Muscle layer of colon (tissue), 2 donors: ENCODE measurements around the gene SEPTIN5.

ENCODE experiments used
- H3K27ac ChIP-seq: one replicate; pipeline ENCODE4 v1.7.0; 2013; ENCODE audit warnings: low read depth, mild to moderate bottlenecking, low read length, moderate library complexity
- H3K27me3 ChIP-seq, 2 donors: one replicate each; pipeline ENCODE4 v1.7.0; 2013; ENCODE audit warnings: low read length in 2 of 2, mild to moderate bottlenecking in 2 of 2; ENCODE audit not compliant: insufficient read depth in 2 of 2, control insufficient read depth in 1 of 2
- H3K36me3 ChIP-seq: one replicate; pipeline ENCODE4 v1.7.0; 2013; ENCODE audit warnings: mild to moderate bottlenecking, low read length; ENCODE audit not compliant: insufficient read depth
- H3K4me1 ChIP-seq: one replicate; pipeline ENCODE4 v1.7.0; 2013; ENCODE audit warnings: mild to moderate bottlenecking, low read length; ENCODE audit not compliant: insufficient read depth
- H3K4me3 ChIP-seq, 2 donors: one replicate each; pipeline ENCODE4 v1.7.0; 2013; ENCODE audit warnings: low read length in 2 of 2, low read depth in 1 of 2, mild to moderate bottlenecking in 1 of 2, moderate library complexity in 1 of 2
- H3K9ac ChIP-seq: one replicate; pipeline ENCODE4 v1.7.0; 2013; ENCODE audit warnings: low read length
- H3K9me3 ChIP-seq: one replicate; pipeline ENCODE4 v1.7.0; 2013; ENCODE audit warnings: mild to moderate bottlenecking, low read length
- donor health status: abdominal sarcoma.
- donor health status: Adenocarcinoma of cecum.

The SEPTIN5 gene

GRCh38 chr22:19758896-19759426, 44.7 kb downstream of the SEPTIN5 start:
- Histone ChIP-seq H3K36me3 (no peaks in the 10 kb centered on the region), H3K27me3 (peaks cover 33 to 86% of the 10 kb centered on the region in 2 donors), H3K9ac (no peak overlapping the region), H3K9me3 (no peaks in the 10 kb centered on the region), H3K4me1 (no peaks in the 10 kb centered on the region), H3K27ac (no peak overlapping the region), H3K4me3 (no peak overlapping the region)

- Histone ChIP-seq H3K9me3 (no peaks in the 10 kb centered on the region), H3K27me3 (peaks cover 29 to 86% of the 10 kb centered on the region in 2 donors), H3K4me3 (no peak overlapping the region), H3K9ac (no peak overlapping the region), H3K27ac (no peak overlapping the region), H3K4me1 (no peaks in the 10 kb centered on the region), H3K36me3 (no peaks in the 10 kb centered on the region)
Observed at GRCh38 chr22:19759427-19760057, 45.2 kb downstream of the SEPTIN5 start.

- no peaks in the 10 kb centered on the region for H3K4me1 ChIP-seq
- H3K4me3 ChIP-seq = no peak within 1 kb of the TSS
- H3K27ac ChIP-seq = no peak within 1 kb of the TSS
- H3K9me3 ChIP-seq = no peaks in the 10 kb centered on the region
- H3K36me3 ChIP-seq = no peaks in the 10 kb centered on the region
- H3K27me3 ChIP-seq = peaks cover 28 to 86% of the 10 kb centered on the region in 2 donors
- no peak within 1 kb of the TSS for H3K9ac ChIP-seq
Observed at GRCh38 chr22:19760058-19760950, 46.0 kb downstream of the SEPTIN5 start, which contains the start of gene TBX1. Gene TBX1, plus strand, starts transcription at chr22:19760778. Its CDS starts 66 bp downstream, at chr22:19760844.

GRCh38 chr22:19760951-19761724, 46.8 kb downstream of the SEPTIN5 start:
- Histone ChIP-seq H3K9ac (no peak overlapping the region), H3K27me3 (peaks cover 25 to 83% of the 10 kb centered on the region in 2 donors), H3K4me3 (no peak overlapping the region), H3K36me3 (no peaks in the 10 kb centered on the region), H3K9me3 (no peaks in the 10 kb centered on the region), H3K4me1 (no peaks in the 10 kb centered on the region), H3K27ac (no peak overlapping the region)

GRCh38 chr22:19761725-19762567, 47.6 kb downstream of the SEPTIN5 start:
- Histone ChIP-seq H3K4me1 (no peaks in the 10 kb centered on the region), H3K9me3 (no peaks in the 10 kb centered on the region), H3K27ac (no peak overlapping the region), H3K4me3 (no peak overlapping the region), H3K27me3 (peaks cover 23 to 83% of the 10 kb centered on the region in 2 donors), H3K36me3 (no peaks in the 10 kb centered on the region), H3K9ac (no peak overlapping the region)

GRCh38 chr22:19762568-19763457, 48.5 kb downstream of the SEPTIN5 start:
- no peaks in the 10 kb centered on the region for H3K9me3 ChIP-seq
- no peak overlapping the region for H3K27ac ChIP-seq
- H3K4me1 ChIP-seq = no peaks in the 10 kb centered on the region
- H3K36me3 ChIP-seq = no peaks in the 10 kb centered on the region
- no peak overlapping the region for H3K4me3 ChIP-seq
- peaks cover 26 to 83% of the 10 kb centered on the region in 2 donors for H3K27me3 ChIP-seq
- H3K9ac ChIP-seq = no peak overlapping the region

- Histone ChIP-seq H3K27ac (no peak overlapping the region), H3K4me3 (no peak overlapping the region), H3K27me3 (peaks cover 34 to 84% of the 10 kb centered on the region in 2 donors), H3K36me3 (no peaks in the 10 kb centered on the region), H3K9me3 (no peaks in the 10 kb centered on the region), H3K9ac (no peak overlapping the region), H3K4me1 (no peaks in the 10 kb centered on the region)
Observed at GRCh38 chr22:19763458-19764298, 49.4 kb downstream of the SEPTIN5 start.

- Histone ChIP-seq H3K27me3 (peaks cover 34 to 84% of the 10 kb centered on the region in 2 donors), H3K4me1 (no peaks in the 10 kb centered on the region), H3K9me3 (no peaks in the 10 kb centered on the region), H3K36me3 (no peaks in the 10 kb centered on the region), H3K4me3 (no peak overlapping the region), H3K27ac (no peak overlapping the region), H3K9ac (no peak overlapping the region)
Observed at GRCh38 chr22:19764299-19764593, 49.9 kb downstream of the SEPTIN5 start.

GRCh38 chr22:19764636-19765476, 50.6 kb downstream of the SEPTIN5 start:
- Histone ChIP-seq H3K36me3 (no peaks in the 10 kb centered on the region), H3K4me1 (no peaks in the 10 kb centered on the region), H3K27ac (no peak overlapping the region), H3K9me3 (no peaks in the 10 kb centered on the region), H3K4me3 (no peak overlapping the region), H3K9ac (no peak overlapping the region), H3K27me3 (peaks cover 30 to 84% of the 10 kb centered on the region in 2 donors)
